ENCODE results near the gene DLGAP1. TPM values are rescaled to one million over a fixed set of nuclear protein-coding genes. Genes with fewer than 3 reads are reported as not detected.

Gene DLGAP1
- total and polyA plus RNA-seq, 2 donors (not counting 1 experiment from before 2014, with no cell fraction given) = 0.07 to 0.61 TPM

DNA sequence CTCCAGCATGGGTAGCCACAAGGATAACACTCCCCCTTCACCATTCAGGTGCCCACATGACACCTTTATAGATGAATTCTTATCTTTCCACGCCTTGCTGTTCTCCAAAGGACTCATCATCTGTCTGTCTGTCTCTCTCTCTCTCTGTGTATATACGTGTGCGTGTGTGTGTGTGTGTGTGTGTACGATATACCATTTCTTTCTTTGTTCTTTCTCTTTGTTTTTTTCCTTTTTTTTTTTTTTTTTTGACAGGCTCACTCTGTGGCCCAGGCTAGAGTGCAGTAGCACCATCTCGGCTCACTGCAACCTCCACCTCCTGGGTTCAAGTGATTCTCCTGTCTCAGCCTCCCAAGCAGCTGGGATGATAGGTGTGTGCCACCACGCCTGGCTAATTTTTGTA is 98.2 kb downstream of the DLGAP1 start:
- WGBS (ENCODE audit: insufficient coverage) = no CpG with 5 or more reads among the region's 6 CpGs
- Mint-ChIP-seq H3K9me3 (ENCODE audit: insufficient read depth) (peaks cover 6% of the 10 kb centered on the region), H3K27ac (no peak overlapping the region), H3K27me3 (no peaks in the 10 kb centered on the region), H3K4me3 (no peak overlapping the region), H3K4me1 (no peaks in the 10 kb centered on the region)
- Histone ChIP-seq H4K20me1 (ENCODE audit: control insufficient read depth, insufficient read depth, low read length, poor library complexity, severe bottlenecking) (no peaks in the 10 kb centered on the region), H3K4me3 (ENCODE audit: control extremely low read depth in 1 of 5, extremely low read depth in 1 of 5, insufficient read depth in 1 of 5, low read depth in 2 of 5, low read length in 4 of 5) (no peak overlapping the region), H3K27me3 (replicated peaks in 1 of 4; ENCODE audit: control extremely low read depth in 1 of 4, control insufficient read depth in 3 of 4, insufficient read depth in 4 of 4, low read length in 3 of 4) (no peaks in the 10 kb centered on the region), H3K9me3 (ENCODE audit: control extremely low read depth in 1 of 3, control insufficient read depth in 2 of 3, insufficient read depth in 1 of 3, low read length in 2 of 3) (peaks cover 0 to 6% (median 0%) of the 10 kb centered on the region in 3 donors), H3K27ac (ENCODE audit: low read length in 2 of 2) (no peak overlapping the region), H3K4me1 (ENCODE audit: control insufficient read depth in 2 of 2, insufficient read depth in 2 of 2, low read length in 2 of 2) (no peaks in the 10 kb centered on the region), H3K36me3 (replicated peaks in 1 of 2; ENCODE audit: control extremely low read depth in 1 of 2, control insufficient read depth in 1 of 2, extremely low read depth in 1 of 2, insufficient read depth in 2 of 2, low read length in 1 of 2) (no peaks in the 10 kb centered on the region), H3K9ac (ENCODE audit: low read length) (no peak overlapping the region), H3K79me2 (ENCODE audit: control insufficient read depth, insufficient read depth, low read length) (no peaks in the 10 kb centered on the region), H3K4me2 (replicated peaks; ENCODE audit: low read depth, low read length, poor library complexity, severe bottlenecking) (no peak overlapping the region), H2AFZ (ENCODE audit: insufficient read depth, low read depth, low read length, poor library complexity, severe bottlenecking) (no peak overlapping the region)
- ChIA-PET POLR2A (no interaction called here), CTCF (no interaction called here)
- ATAC-seq (ENCODE audit: low read depth) (no peak), DNase-seq (no peak)
- no peak for TF ChIP-seq EZH2 (IDR thresholded peaks at IDR 0.05; ENCODE audit: borderline replicate concordance, insufficient read depth, low read depth, low read length, poor library complexity, severe bottlenecking)
- TF ChIP-seq, protein P1, sequence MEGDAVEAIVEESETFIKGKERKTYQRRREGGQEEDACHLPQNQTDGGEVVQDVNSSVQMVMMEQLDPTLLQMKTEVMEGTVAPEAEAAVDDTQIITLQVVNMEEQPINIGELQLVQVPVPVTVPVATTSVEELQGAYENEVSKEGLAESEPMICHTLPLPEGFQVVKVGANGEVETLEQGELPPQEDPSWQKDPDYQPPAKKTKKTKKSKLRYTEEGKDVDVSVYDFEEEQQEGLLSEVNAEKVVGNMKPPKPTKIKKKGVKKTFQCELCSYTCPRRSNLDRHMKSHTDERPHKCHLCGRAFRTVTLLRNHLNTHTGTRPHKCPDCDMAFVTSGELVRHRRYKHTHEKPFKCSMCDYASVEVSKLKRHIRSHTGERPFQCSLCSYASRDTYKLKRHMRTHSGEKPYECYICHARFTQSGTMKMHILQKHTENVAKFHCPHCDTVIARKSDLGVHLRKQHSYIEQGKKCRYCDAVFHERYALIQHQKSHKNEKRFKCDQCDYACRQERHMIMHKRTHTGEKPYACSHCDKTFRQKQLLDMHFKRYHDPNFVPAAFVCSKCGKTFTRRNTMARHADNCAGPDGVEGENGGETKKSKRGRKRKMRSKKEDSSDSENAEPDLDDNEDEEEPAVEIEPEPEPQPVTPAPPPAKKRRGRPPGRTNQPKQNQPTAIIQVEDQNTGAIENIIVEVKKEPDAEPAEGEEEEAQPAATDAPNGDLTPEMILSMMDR (IDR thresholded peaks at IDR 0.05) = no peak
- intact Hi-C loops (cut with micrococcal nuclease) = no loop called here

DNA sequence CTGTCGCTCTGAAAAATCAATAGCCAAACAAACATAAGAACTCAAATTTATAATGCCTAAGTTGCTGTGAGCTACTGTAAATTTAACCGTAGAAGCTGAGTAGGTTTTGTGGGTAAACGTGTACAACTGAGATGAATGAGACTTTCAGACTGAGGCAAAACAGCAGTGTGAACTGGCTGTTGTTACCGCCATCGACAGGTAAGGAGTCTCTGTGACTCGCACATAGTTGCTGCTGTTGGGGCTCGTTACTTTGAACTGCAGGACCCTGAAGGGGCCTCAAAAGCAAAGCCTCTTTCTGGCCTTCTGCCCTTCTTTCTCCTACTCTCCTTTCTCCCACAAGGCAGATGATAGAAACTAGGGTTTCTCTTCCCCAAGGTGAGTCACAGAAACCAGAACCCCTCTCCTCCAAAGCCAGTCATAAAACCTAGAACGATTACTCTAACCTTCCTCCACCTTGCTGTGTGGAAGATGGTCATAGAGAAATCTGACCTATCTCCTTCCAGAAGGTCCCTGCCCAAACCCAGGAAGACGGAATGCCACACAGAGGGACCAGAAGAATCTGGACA is 101.2 kb downstream of the DLGAP1 start:
- Histone ChIP-seq H2AFZ (ENCODE audit: insufficient read depth, low read depth, low read length, poor library complexity, severe bottlenecking) (no peak overlapping the region), H3K9me3 (ENCODE audit: control extremely low read depth in 1 of 3, control insufficient read depth in 2 of 3, insufficient read depth in 1 of 3, low read length in 2 of 3) (peaks cover 0 to 6% (median 0%) of the 10 kb centered on the region in 3 donors), H3K4me2 (replicated peaks; ENCODE audit: low read depth, low read length, poor library complexity, severe bottlenecking) (no peak overlapping the region), H3K36me3 (replicated peaks in 1 of 2; ENCODE audit: control extremely low read depth in 1 of 2, control insufficient read depth in 1 of 2, extremely low read depth in 1 of 2, insufficient read depth in 2 of 2, low read length in 1 of 2) (no peaks in the 10 kb centered on the region), H3K79me2 (ENCODE audit: control insufficient read depth, insufficient read depth, low read length) (no peaks in the 10 kb centered on the region), H3K27me3 (replicated peaks in 1 of 4; ENCODE audit: control extremely low read depth in 1 of 4, control insufficient read depth in 3 of 4, insufficient read depth in 4 of 4, low read length in 3 of 4) (no peaks in the 10 kb centered on the region), H3K9ac (ENCODE audit: low read length) (no peak overlapping the region), H4K20me1 (ENCODE audit: control insufficient read depth, insufficient read depth, low read length, poor library complexity, severe bottlenecking) (no peaks in the 10 kb centered on the region), H3K4me1 (ENCODE audit: control insufficient read depth in 2 of 2, insufficient read depth in 2 of 2, low read length in 2 of 2) (no peaks in the 10 kb centered on the region), H3K27ac (ENCODE audit: low read length in 2 of 2) (no peak overlapping the region), H3K4me3 (ENCODE audit: control extremely low read depth in 1 of 5, extremely low read depth in 1 of 5, insufficient read depth in 1 of 5, low read depth in 2 of 5, low read length in 4 of 5) (no peak overlapping the region)
- H3K9me3 Mint-ChIP-seq (ENCODE audit: insufficient read depth) = peaks cover 4% of the 10 kb centered on the region
- no peak overlapping the region for H3K27ac Mint-ChIP-seq
- WGBS (ENCODE audit: insufficient coverage) = 46% methylated on average over 4 of the region's 9 CpGs
- ChIA-PET CTCF (no interaction called here), POLR2A (no interaction called here)
- no peaks in the 10 kb centered on the region for H3K27me3 Mint-ChIP-seq
- no peak overlapping the region for H3K4me3 Mint-ChIP-seq
- TF ChIP-seq EZH2 (IDR thresholded peaks at IDR 0.05; ENCODE audit: borderline replicate concordance, insufficient read depth, low read depth, low read length, poor library complexity, severe bottlenecking) = no peak
- TF ChIP-seq, protein P1 (IDR thresholded peaks at IDR 0.05) = no peak
- DNase-seq (no peak), ATAC-seq (ENCODE audit: low read depth) (no peak)
- intact Hi-C loops (cut with micrococcal nuclease) = no loop called here
- no peaks in the 10 kb centered on the region for H3K4me1 Mint-ChIP-seq
